Activated B cell treated with CpG ODN at 0.5 μM for 24 hours (primary cell): ENCODE data around the gene ARID2. TPM values are rescaled to one million over a fixed set of nuclear protein-coding genes. Genes with fewer than 3 reads are reported as not detected.

Source experiments
- ATAC-seq: fragments of 200-7000 bp; cut with Tn5 transposase; one replicate; pipeline ENCODE4 v1.10.0; 2021; ENCODE audit warnings: low read depth, mild to moderate bottlenecking, moderate library complexity
- CTCF ChIA-PET: fragments of 350-600 bp; sonication (Branson Sonifier 250); formaldehyde crosslinking; loops from one replicate; lab custom pipeline; 2021; ENCODE audit warnings: antibody characterized with exemption; lab: Charles Lee
- POLR2A ChIA-PET: fragments of 350-600 bp; sonication (Branson Sonifier 250); formaldehyde crosslinking; loops from one replicate; lab custom pipeline; 2021; ENCODE audit warnings: antibody characterized with exemption; lab: Charles Lee
- DNase-seq: peaks from one replicate; pipeline ENCODE4 v3.0.0; 2022
- H3K27ac Mint-ChIP-seq: one replicate; pipeline ENCODE4 v1.8.0; 2020; ENCODE audit warnings: mixed read lengths
- H3K27me3 Mint-ChIP-seq: one replicate; pipeline ENCODE4 v1.8.0; 2021; ENCODE audit warnings: mixed read lengths
- H3K36me3 Mint-ChIP-seq: one replicate; pipeline ENCODE4 v1.8.0; 2021; ENCODE audit warnings: low read depth, mixed read lengths
- H3K4me1 Mint-ChIP-seq: one replicate; pipeline ENCODE4 v1.8.0; 2021; ENCODE audit warnings: mixed read lengths
- H3K4me3 Mint-ChIP-seq: one replicate; pipeline ENCODE4 v1.8.0; 2020; ENCODE audit warnings: mild to moderate bottlenecking, mixed read lengths
- H3K9me3 Mint-ChIP-seq: one replicate; pipeline ENCODE4 v1.8.0; 2020; ENCODE audit warnings: mixed read lengths
- CTCF ChIP-seq: fragments of 200-600 bp; IDR thresholded peaks from one replicate; pipeline ENCODE4 v1.8.0; 2022; ENCODE audit warnings: antibody characterized with exemption, mild to moderate bottlenecking
- intact Hi-C: fragments of 100-400 bp; cut with micrococcal nuclease; formaldehyde crosslinking; loops from one replicate; pipeline ENCODE4 v1.15.1; 2024
- total RNA-seq: library from RNA; stranded (reverse); gene quantifications from 2 replicates; pipeline ENCODE4 v1.2.3, GENCODE V29; 2022

Gene ARID2
- total RNA-seq, 1 donor from 2014 or later = 48.7 TPM

- Mint-ChIP-seq H3K4me3 (no peak overlapping the region), H3K27me3 (peaks cover 1% of the 10 kb centered on the region), H3K4me1 (no peaks in the 10 kb centered on the region), H3K27ac (no peak overlapping the region), H3K9me3 (no peaks in the 10 kb centered on the region), H3K36me3 (no peaks in the 10 kb centered on the region)
- DNase-seq (no peak), ATAC-seq (no peak)
- intact Hi-C loops = no loop called here
- no peak for TF ChIP-seq CTCF
- ChIA-PET CTCF (interaction anchor here (0.6 to 1.1 kb wide), 2 partner anchors 16 to 19 kb away, joined by 3 read pairs; no protein-coding TSS in a partner anchor), POLR2A (no interaction called here)
These were observed 42.2 kb upstream of the ARID2 start for GRCh38 chr12:45687081-45688015.

GRCh38 chr12:45688183-45688582 lies 41.3 kb upstream of the ARID2 start:
- ATAC-seq (no peak), DNase-seq (no peak)
- ChIA-PET POLR2A (no interaction called here), CTCF (no interaction called here)
- intact Hi-C loops = no loop called here
- H3K4me1 Mint-ChIP-seq = peaks cover 2% of the 10 kb centered on the region
- no peaks in the 10 kb centered on the region for H3K36me3 Mint-ChIP-seq
- no peaks in the 10 kb centered on the region for H3K9me3 Mint-ChIP-seq
- peaks cover 1% of the 10 kb centered on the region for H3K27me3 Mint-ChIP-seq
- no peak overlapping the region for H3K4me3 Mint-ChIP-seq
- H3K27ac Mint-ChIP-seq = no peak overlapping the region
- no peak for TF ChIP-seq CTCF

- no peak for DNase-seq
- TF ChIP-seq CTCF = no peak
- Mint-ChIP-seq H3K4me1 (peaks cover 2% of the 10 kb centered on the region), H3K4me3 (no peak overlapping the region), H3K27me3 (no peaks in the 10 kb centered on the region), H3K9me3 (peaks cover 2% of the 10 kb centered on the region), H3K27ac (no peak overlapping the region), H3K36me3 (no peaks in the 10 kb centered on the region)
- intact Hi-C loops = no loop called here
- ChIA-PET CTCF (interaction anchor here (1.6 kb wide), 1 partner anchor 151 kb away, joined by 5 read pairs; no protein-coding TSS in a partner anchor), POLR2A (no interaction called here)
- ATAC-seq = no peak
These were observed 34.5 kb upstream of the ARID2 start for GRCh38 chr12:45695035-45695434.

- Mint-ChIP-seq H3K9me3 (peaks cover 2% of the 10 kb centered on the region), H3K27ac (no peak overlapping the region), H3K27me3 (no peaks in the 10 kb centered on the region), H3K4me1 (peaks cover 2% of the 10 kb centered on the region), H3K4me3 (no peak overlapping the region), H3K36me3 (no peaks in the 10 kb centered on the region)
- no peak for TF ChIP-seq CTCF
- no peak for ATAC-seq
- intact Hi-C loops = no loop called here
- POLR2A ChIA-PET = no interaction called here
- no peak for DNase-seq
- CTCF ChIA-PET = interaction anchor here (0.7 to 1.6 kb wide), 2 partner anchors 151 to 1160 kb away, joined by 3 to 5 read pairs; no protein-coding TSS in a partner anchor
These were observed 33.9 kb upstream of the ARID2 start for GRCh38 chr12:45695606-45696005.

GRCh38 chr12:45696049-45696448 lies 33.5 kb upstream of the ARID2 start:
- Mint-ChIP-seq H3K27ac (no peak overlapping the region), H3K4me3 (no peak overlapping the region), H3K4me1 (peaks cover 2% of the 10 kb centered on the region), H3K9me3 (peaks cover 2% of the 10 kb centered on the region), H3K36me3 (no peaks in the 10 kb centered on the region), H3K27me3 (no peaks in the 10 kb centered on the region)
- no peak for ATAC-seq
- no peak for DNase-seq
- ChIA-PET POLR2A (no interaction called here), CTCF (interaction anchor here (0.7 kb wide), 1 partner anchor 1160 kb away, joined by 3 read pairs; no protein-coding TSS in a partner anchor)
- intact Hi-C loops = no loop called here
- no peak for TF ChIP-seq CTCF
